A549 (cell line): ENCODE results near the gene OR8A1. TPM values are rescaled to one million over a fixed set of nuclear protein-coding genes. Genes with fewer than 3 reads are reported as not detected.

Source experiments
- ATAC-seq, 2 experiments: fragments of 200-7000 bp in 1 of 2; fragments of >200 bp in 1 of 2; cut with Nextera tagmentation in 1 of 2; cut with Tn5 transposase in 1 of 2; 3 replicates each; pipeline versions ENCODE4 v1.8.0 to v1.9.1; 2018 to 2020; ENCODE audit warnings: mild to moderate bottlenecking in 1 of 2, moderate library complexity in 1 of 2
- CTCF ChIA-PET: fragments of 300-600 bp; sonication (Branson Sonifier 250); formaldehyde crosslinking; extraction: SDS; loops from one replicate; lab custom pipeline; 2021; ENCODE audit warnings: antibody characterized with exemption, inconsistent platforms; lab: Yijun Ruan, JAX
- POLR2A ChIA-PET: fragments of 350-600 bp; formaldehyde crosslinking; extraction: SDS; loops from one replicate; lab custom pipeline; 2021; ENCODE audit warnings: antibody characterized with exemption, inconsistent platforms; lab: Yijun Ruan, JAX
- DNase-seq, 2 experiments: peaks; one replicate each; pipeline versions ENCODE4 v3.0.0 to v3.0.0-alpha.2; 2011 to 2016; ENCODE audit warnings: low read depth in 1 of 2, low spot score in 1 of 2
- FAIRE-seq: peaks from 2 replicates; lab custom pipeline; 2011; peaks lifted over from hg19 to GRCh38; lab: Jason Lieb, UNC
- H3K27ac ChIP-seq, 2 experiments: fragments of >200 bp; sonication (Bioruptor Twin); formaldehyde crosslinking; 3 replicates each; pipeline ENCODE4 v1.5.1; 2016 to 2017
- H3K4me1 ChIP-seq: fragments of >200 bp; sonication (Bioruptor Twin); formaldehyde crosslinking; 3 replicates; pipeline ENCODE4 v1.6.1; 2016
- H3K4me2 ChIP-seq: fragments of >200 bp; sonication (Bioruptor Twin); formaldehyde crosslinking; 3 replicates; pipeline ENCODE4 v1.6.1; 2016
- H3K4me3 ChIP-seq: fragments of >200 bp; sonication (Bioruptor Twin); formaldehyde crosslinking; 3 replicates; pipeline ENCODE4 v1.5.1; 2016
- H3K9me3 ChIP-seq: fragments of >200 bp; sonication (Bioruptor Twin); formaldehyde crosslinking; 3 replicates; pipeline ENCODE4 v1.6.1; 2016
- CBX8 ChIP-seq: fragments of 200-600 bp; sonication (generic); IDR thresholded peaks from 2 replicates; pipeline ENCODE4 v1.6.1; 2016
- MYC ChIP-seq: IDR thresholded peaks from 2 replicates; pipeline ENCODE4 v1.6.1; 2012; ENCODE audit warnings: mild to moderate bottlenecking, inconsistent platforms, low read length, improper control_type of control experiment, borderline replicate concordance
- NPAS2 ChIP-seq: fragments of 250-450 bp; sonication (Bioruptor Pico); IDR thresholded peaks from 2 replicates; pipeline ENCODE4 v1.8.0; 2022; ENCODE audit warnings: mild to moderate bottlenecking, moderate library complexity, borderline replicate concordance
- RCOR1 ChIP-seq: fragments of 150-350 bp; IDR thresholded peaks from 2 replicates; pipeline ENCODE4 v1.6.1; 2014; ENCODE audit warnings: antibody characterized with exemption, low read length, low read depth
- WGBS: methylation state at CpG from one replicate; pipeline ENCODE4 v1.1.6; 2017; ENCODE audit errors: missing lambda C conversion rate; 5-methylcytosine and 5-hydroxymethylcytosine counted together
- polyA plus RNA-seq, 4 experiments: library from polyadenylated mRNA; depleted of rRNA in 3 of 4; stranded (reverse); fragments of >200 nt; fragmentation: RNase III in 1 of 4; extraction: RNeasy Plus Mini Kit Qiagen cat#74134 plus additional on column Dnase treatment in 1 of 4; gene quantifications; 2 replicates in 3 of 4; 3 replicates in 1 of 4; pipeline ENCODE4 v1.2.3, GENCODE V29; 2011 to 2017
- small RNA-seq, 6 experiments: library from RNA; depleted of rRNA; stranded (forward); fragments of <200 nt; gene quantifications; one replicate each; pipeline ENCODE3, GENCODE V24; 2012
- TF ChIP-seq, protein P1 (sequence below): IDR thresholded peaks from 2 replicates; pipeline ENCODE4 v1.6.1; 2012

The OR8A1 gene
- polyA plus RNA-seq, 2 of the 4 experiments (the other 2 are of a cell fraction): not detected

DNA sequence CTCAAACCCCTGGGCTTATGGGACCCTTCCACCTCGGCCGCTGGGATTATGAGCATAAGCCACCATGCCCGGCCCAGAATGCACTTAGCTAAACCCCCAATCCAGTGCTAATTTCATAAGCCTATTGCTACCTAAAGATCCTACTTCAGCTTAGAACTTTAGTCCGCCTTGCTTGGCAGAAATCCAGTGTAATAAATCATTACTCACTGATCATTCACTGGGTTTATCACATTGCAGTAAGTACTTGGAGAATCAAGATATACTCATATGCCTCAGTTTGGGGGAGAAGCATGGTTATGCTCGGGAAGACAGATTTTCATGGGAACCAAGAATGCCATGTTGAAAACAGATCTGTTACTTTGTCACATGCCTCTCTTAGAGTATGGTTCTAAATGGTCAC is 49.1 kb downstream of the OR8A1 start:
- Histone ChIP-seq H3K4me2 (no peak overlapping the region), H3K4me1 (peaks cover under 1% of the 10 kb centered on the region; the same call in 1 of the 3 replicates), H3K9me3 (no peaks in the 10 kb centered on the region), H3K27ac (no peak overlapping the region), H3K4me3 (no peak overlapping the region)
- POLR2A ChIA-PET: no interaction called here
- FAIRE-seq (no peak), ATAC-seq (no peak), DNase-seq (no peak)
- 16% methylated on average over 5 of the region's 5 CpGs for whole genome bisulfite sequencing
- CTCF ChIA-PET: no interaction called here
- TF ChIP-seq, protein P1, sequence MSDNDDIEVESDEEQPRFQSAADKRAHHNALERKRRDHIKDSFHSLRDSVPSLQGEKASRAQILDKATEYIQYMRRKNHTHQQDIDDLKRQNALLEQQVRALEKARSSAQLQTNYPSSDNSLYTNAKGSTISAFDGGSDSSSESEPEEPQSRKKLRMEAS: no peak
- no peak for TF ChIP-seq RCOR1
- TF ChIP-seq MYC: no peak
- no peak for TF ChIP-seq NPAS2 (CRISPR knock-in tag)
- no peak for TF ChIP-seq CBX8

Small RNAs within 50 kb of the gene (small RNA-seq; reads per million reads assigned to genes)
- 0 reads per million in 6 experiments for gene OR8A3P

Other genes with a start within 250 kb of the OR8A1 start
- not detected in 2 replicates for gene OR8D2, start 249.8 kb upstream of the OR8A1 start, polyA plus RNA-seq (2011; rRNA removed)
- gene OR8D2, start 249.8 kb upstream of the OR8A1 start, polyA plus RNA-seq (2017; fragmentation: RNase III; extraction: RNeasy Plus Mini Kit Qiagen cat#74134 plus additional on column Dnase treatment): not detected in 3 replicates
- gene OR8B2, start 185.5 kb upstream of the OR8A1 start, polyA plus RNA-seq (2011; rRNA removed): not detected in 2 replicates
- not detected in 3 replicates for gene OR8B2, start 185.5 kb upstream of the OR8A1 start, polyA plus RNA-seq (2017; fragmentation: RNase III; extraction: RNeasy Plus Mini Kit Qiagen cat#74134 plus additional on column Dnase treatment)
- not detected in 2 replicates for gene OR8B3, start 171.0 kb upstream of the OR8A1 start, polyA plus RNA-seq (2011; rRNA removed)
- gene OR8B3, start 171.0 kb upstream of the OR8A1 start, polyA plus RNA-seq (2017; fragmentation: RNase III; extraction: RNeasy Plus Mini Kit Qiagen cat#74134 plus additional on column Dnase treatment): not detected in 3 replicates
- not detected in 2 replicates for gene OR8B4, start 145.1 kb upstream of the OR8A1 start, polyA plus RNA-seq (2011; rRNA removed)
- not detected in 3 replicates for gene OR8B4, start 145.1 kb upstream of the OR8A1 start, polyA plus RNA-seq (2017; fragmentation: RNase III; extraction: RNeasy Plus Mini Kit Qiagen cat#74134 plus additional on column Dnase treatment)
- not detected in 2 replicates for gene OR8B8, start 124.3 kb upstream of the OR8A1 start, polyA plus RNA-seq (2011; rRNA removed)
- not detected in 3 replicates for gene OR8B8, start 124.3 kb upstream of the OR8A1 start, polyA plus RNA-seq (2017; fragmentation: RNase III; extraction: RNeasy Plus Mini Kit Qiagen cat#74134 plus additional on column Dnase treatment)
- not detected in 2 replicates for gene OR8B12, start 26.3 kb upstream of the OR8A1 start, polyA plus RNA-seq (2011; rRNA removed)
- gene OR8B12, start 26.3 kb upstream of the OR8A1 start, polyA plus RNA-seq (2017; fragmentation: RNase III; extraction: RNeasy Plus Mini Kit Qiagen cat#74134 plus additional on column Dnase treatment): not detected in 3 replicates
- not detected in 2 replicates for gene PANX3, start 41.4 kb downstream of the OR8A1 start, polyA plus RNA-seq (2011; rRNA removed)
- not detected in 3 replicates for gene PANX3, start 41.4 kb downstream of the OR8A1 start, polyA plus RNA-seq (2017; fragmentation: RNase III; extraction: RNeasy Plus Mini Kit Qiagen cat#74134 plus additional on column Dnase treatment)
- 29.2 and 37.4 TPM in 2 replicates for gene TBRG1, start 52.9 kb downstream of the OR8A1 start, polyA plus RNA-seq (2011; rRNA removed)
- gene TBRG1, start 52.9 kb downstream of the OR8A1 start, polyA plus RNA-seq (2017; fragmentation: RNase III; extraction: RNeasy Plus Mini Kit Qiagen cat#74134 plus additional on column Dnase treatment): 13.0 to 13.8 TPM (median 13.6 TPM) in 3 replicates
- 23.2 and 28.5 TPM in 2 replicates for gene SIAE, start 103.7 kb downstream of the OR8A1 start, polyA plus RNA-seq (2011; rRNA removed)
- gene SIAE, start 103.7 kb downstream of the OR8A1 start, polyA plus RNA-seq (2017; fragmentation: RNase III; extraction: RNeasy Plus Mini Kit Qiagen cat#74134 plus additional on column Dnase treatment): 10.3 to 12.6 TPM (median 10.4 TPM) in 3 replicates
- 15.8 and 23.8 TPM in 2 replicates for gene SPA17, start 103.9 kb downstream of the OR8A1 start, polyA plus RNA-seq (2011; rRNA removed)
- 27.1 to 36.6 TPM (median 27.3 TPM) in 3 replicates for gene SPA17, start 103.9 kb downstream of the OR8A1 start, polyA plus RNA-seq (2017; fragmentation: RNase III; extraction: RNeasy Plus Mini Kit Qiagen cat#74134 plus additional on column Dnase treatment)
- gene NRGN, start 169.9 kb downstream of the OR8A1 start, polyA plus RNA-seq (2011; rRNA removed): 1.2 and 1.6 TPM in 2 replicates
- 3.3 to 3.5 TPM (median 3.4 TPM) in 3 replicates for gene NRGN, start 169.9 kb downstream of the OR8A1 start, polyA plus RNA-seq (2017; fragmentation: RNase III; extraction: RNeasy Plus Mini Kit Qiagen cat#74134 plus additional on column Dnase treatment)
- gene VSIG2, start 182.3 kb downstream of the OR8A1 start, polyA plus RNA-seq (2011; rRNA removed): not detected in 2 replicates
- gene VSIG2, start 182.3 kb downstream of the OR8A1 start, polyA plus RNA-seq (2017; fragmentation: RNase III; extraction: RNeasy Plus Mini Kit Qiagen cat#74134 plus additional on column Dnase treatment): not detected in 3 replicates
- gene ESAM, start 192.3 kb downstream of the OR8A1 start, polyA plus RNA-seq (2011; rRNA removed): 11.7 and 14.5 TPM in 2 replicates
- gene ESAM, start 192.3 kb downstream of the OR8A1 start, polyA plus RNA-seq (2017; fragmentation: RNase III; extraction: RNeasy Plus Mini Kit Qiagen cat#74134 plus additional on column Dnase treatment): 6.2 to 9.1 TPM (median 6.8 TPM) in 3 replicates
- 6.4 TPM in 2 replicates for gene MSANTD2, start 230.4 kb downstream of the OR8A1 start, polyA plus RNA-seq (2011; rRNA removed)
- gene MSANTD2, start 230.4 kb downstream of the OR8A1 start, polyA plus RNA-seq (2017; fragmentation: RNase III; extraction: RNeasy Plus Mini Kit Qiagen cat#74134 plus additional on column Dnase treatment): 5.4 to 5.8 TPM (median 5.6 TPM) in 3 replicates